HG03139 (cell line): ENCODE measurements around the gene FAM120A.

Source experiments
- ATAC-seq: cut with Tn5 transposase; IDR thresholded peaks from one replicate; pipeline ENCODE4 v1.9.1; 2021; ENCODE audit not compliant: unreplicated experiment

The FAM120A gene

DNA sequence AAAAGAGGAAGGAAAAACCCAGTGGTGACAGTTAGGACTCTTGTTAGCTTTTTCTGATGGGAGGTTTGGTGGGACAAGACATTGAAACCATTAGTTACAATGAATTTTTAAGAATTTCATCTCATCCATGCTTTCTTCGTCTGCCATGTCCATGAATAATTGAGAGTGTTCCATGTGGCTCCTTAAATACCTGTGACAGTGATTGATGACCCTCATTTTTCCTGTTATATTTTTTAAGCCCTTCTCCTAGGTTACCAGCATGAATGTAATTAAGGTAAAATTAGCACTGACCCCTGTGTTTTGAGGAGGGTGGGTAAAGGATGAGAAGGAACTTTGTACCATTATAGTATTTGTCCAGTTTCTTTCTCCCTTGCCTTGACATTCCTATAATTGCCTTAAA lies 101.4 kb downstream of the FAM120A start:
- no peak for ATAC-seq

DNA sequence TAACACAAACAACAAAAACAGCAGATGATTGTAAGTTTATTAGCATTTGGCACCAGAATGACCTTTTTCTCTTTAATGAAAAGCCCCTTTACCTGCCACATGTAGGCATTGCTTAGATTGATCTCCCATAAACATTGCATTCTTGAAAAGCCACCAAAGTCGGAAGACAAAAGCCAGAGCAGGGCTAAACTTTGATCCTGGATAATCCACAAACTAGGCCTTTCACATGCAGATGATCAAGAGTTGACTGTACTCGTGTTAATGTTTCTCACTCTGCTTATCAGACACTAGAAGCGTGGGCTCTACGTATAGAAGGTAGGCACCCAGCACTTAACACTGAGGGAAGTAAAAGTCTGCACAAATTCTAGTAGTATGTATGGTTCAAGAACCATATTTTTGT lies 103.9 kb downstream of the FAM120A start:
- ATAC-seq = no peak

GRCh38 chr9:93557366-93558137 lies 106.1 kb downstream of the FAM120A start:
- ATAC-seq = no peak

- no peak for ATAC-seq
Observed at GRCh38 chr9:93558503-93558902, 107.0 kb downstream of the FAM120A start.

- ATAC-seq = no peak
Observed at GRCh38 chr9:93560991-93561390, 109.5 kb downstream of the FAM120A start.

DNA sequence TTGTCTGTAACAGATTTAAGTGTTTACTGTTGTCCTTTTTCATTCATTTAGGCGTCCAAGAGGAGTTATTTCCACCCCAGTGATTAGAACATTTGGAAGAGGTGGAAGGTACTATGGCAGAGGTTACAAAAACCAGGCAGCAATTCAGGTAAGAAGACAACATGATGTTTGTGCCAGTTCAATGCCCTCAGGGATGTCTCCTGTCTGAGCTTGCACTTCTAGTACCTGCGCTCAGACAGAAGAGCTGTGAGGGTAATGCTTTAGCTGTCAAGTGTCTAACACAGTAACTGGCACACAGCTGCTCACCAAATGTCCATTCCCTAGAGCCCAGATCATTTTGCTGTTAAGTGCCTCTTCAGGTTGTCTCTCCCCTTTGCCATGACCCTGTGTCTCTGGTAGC lies 110.7 kb downstream of the FAM120A start:
- no peak for ATAC-seq

- ATAC-seq = no peak
Observed at GRCh38 chr9:93565089-93565488, 113.6 kb downstream of the FAM120A start.

DNA sequence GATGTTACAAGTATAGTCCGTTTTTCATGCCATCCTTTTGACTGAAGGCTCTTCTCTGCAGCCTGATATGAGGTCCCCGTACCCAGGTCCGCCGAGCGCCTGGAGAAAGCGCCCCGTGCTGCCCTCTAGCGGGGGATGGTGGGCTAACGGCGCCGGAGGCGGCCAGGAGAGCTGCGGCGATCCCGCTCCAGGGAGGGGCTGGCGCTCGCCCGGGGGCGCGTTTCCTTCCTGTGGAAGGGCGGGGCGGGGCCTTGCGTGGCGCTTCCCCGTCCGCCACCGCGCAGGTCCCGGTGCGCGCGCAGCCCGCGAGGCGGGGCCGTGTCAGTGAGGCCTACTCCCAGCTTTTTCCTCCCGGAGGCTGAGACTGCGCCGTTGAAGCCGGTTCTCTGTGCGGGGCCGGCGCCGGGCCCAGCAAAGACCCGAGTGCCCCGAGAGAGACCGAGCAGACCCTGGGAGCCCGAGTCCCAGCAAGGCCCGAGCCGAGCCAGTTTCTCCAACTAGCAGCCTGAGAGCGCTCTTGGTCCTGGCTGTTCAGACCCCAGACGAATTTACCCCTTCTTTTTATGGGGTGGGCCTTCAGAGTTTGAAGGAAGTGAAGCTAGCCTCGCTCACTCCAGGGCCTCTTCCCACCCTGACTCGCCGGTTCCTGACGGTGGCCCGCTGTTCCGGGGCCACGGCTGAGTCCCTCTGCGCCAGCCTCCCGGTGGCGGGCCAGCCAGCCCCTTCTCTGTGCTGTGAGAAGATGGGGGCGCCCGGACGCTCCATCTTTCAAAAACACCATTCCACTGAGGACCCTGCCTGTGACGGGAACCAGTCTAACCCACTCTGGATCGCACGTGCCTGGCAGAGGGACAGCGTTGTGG lies 115.2 kb downstream of the FAM120A start:
- ATAC-seq = peak; percentile 84

DNA sequence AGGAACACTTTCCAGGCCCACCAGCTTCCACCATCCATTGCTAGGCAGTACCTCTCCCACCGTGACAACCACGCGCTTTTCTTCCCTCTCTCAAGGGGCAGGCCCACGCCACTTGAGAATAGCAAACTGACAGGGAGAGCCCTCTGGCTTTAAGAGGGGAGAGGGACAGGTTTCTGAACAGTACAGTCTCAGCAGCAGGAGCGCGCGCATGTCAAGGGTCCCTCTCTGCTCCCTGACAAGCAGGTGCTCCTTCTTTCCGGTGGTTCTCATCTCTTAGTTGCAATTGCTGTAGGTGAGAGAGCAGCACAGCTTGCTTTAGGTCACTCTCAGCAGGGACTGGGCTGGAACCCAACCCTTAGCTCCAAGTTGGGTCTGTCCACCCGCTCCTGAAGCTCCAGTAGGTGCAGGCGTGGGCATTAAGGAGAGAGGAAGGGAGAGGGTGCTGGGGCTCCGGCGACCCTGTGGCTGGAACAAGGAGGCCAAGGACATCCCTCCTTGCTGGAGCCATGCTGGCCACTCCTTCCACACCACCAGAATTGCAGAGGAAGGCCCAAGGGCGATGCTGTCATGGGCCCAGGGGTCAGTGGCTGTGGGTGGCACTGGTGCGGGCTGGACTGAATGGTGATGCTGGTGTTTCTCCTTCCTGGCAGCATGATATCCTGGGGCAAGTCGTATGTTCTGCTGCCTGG lies 115.9 kb downstream of the FAM120A start:
- ATAC-seq = no peak

GRCh38 chr9:93568169-93568568 lies 116.7 kb downstream of the FAM120A start:
- ATAC-seq = no peak

DNA sequence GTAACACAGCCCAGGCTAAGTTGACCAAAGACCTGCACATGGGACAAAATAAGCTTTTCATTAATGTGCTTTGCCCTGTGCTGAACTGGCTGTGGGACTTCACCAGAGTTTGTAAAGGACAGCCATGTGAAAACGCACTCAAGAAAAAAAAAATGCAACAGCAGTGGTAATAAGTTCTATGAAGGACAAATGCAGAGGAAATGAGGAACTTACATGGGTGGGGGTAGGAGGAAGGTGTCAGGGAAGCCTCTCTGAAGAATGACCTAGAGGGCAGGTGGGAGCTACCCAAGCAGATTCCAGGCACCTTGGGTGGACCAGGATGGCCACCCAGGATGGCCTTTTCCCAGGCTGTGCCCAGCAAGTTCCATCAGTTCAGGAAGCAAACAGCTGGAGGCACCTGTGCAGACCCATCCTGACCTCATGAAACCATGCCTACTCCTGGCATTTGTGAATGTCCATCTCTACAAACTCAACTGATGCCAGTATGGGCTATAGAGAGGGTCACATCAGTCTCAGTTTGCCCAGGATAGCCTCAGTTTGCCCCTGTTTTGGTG lies 118.2 kb downstream of the FAM120A start:
- ATAC-seq = no peak

- ATAC-seq = no peak
Observed at GRCh38 chr9:93572221-93572620, 120.7 kb downstream of the FAM120A start.

DNA sequence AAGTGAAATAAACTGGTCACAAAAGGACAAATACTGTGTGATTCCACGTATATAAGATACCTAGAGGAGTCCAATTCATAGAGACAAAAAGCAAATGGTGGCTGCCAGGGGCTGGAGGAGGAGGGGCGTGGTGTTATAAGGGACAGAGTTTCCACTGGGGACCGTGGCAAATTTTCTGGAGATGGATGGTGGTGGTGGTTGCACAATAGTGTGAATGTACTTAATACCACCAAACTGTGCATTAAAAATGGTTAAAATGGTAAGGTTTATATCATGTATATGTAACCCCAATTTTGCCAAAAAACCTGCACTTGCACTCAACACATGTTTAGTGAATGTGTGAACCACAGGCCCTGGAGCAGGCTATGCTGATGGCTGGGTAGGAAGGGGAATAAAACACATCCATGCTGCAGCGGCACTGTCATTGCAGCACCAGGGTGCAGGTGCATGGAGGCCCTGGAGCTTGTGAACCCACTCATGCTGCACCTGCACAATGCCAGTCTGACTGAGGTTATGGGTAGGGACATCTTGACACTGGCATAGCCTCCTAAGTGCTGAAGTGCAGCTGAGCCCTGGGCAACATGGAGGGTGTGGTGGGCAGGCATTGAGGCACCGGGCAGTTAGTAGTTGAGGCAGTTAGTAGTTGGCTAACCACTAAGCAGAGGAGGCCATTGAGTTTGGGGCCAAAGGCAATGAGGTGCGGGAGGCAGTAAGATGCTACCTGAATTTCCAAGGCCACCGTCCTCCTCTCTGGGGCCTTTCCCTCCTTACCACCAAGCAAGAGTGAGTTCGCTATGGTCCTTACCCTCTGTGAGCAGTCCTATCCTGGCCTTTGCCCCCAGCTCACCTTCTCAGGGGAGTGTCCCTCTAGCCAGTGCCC lies 121.4 kb downstream of the FAM120A start:
- ATAC-seq = no peak

GRCh38 chr9:93573516-93573828 lies 122.0 kb downstream of the FAM120A start:
- no peak for ATAC-seq

DNA sequence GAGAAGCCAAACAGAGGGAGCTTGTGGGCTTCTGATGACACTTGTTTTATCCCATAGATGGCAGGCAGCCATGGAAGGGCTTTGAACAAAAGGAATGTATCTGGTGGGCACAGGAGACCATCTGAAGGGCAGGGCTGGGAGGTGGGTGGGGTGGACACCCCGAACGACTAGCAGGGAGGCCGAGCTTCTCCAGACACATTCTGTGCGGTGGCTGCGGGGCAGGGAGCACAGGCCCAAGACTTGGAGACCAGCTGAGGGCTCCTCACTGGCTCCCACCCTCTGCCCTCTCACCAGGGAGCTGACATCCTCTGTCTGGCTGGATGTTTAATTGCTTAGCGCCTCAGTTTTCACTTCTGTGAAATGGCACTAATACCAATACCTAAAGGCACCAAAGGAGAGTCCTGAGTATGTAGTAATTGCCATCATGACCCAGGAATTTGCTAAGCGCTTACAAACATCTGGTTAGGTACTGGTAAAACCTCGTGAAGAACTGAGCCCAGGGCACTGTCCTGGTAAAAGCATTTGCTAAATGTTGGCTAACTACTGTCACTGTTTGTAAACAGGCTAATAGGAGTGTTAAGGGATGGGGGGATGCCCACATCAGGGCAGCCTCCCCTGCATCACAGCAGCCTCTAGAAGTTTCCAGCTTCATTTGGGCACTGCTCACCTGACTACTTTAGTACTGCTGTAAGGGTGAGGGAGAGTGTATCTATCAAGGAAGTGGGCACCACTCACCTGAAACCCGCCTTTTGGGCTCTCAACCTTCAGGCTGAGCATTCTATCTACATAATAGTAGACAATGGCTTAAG lies 122.8 kb downstream of the FAM120A start:
- no peak for ATAC-seq

DNA sequence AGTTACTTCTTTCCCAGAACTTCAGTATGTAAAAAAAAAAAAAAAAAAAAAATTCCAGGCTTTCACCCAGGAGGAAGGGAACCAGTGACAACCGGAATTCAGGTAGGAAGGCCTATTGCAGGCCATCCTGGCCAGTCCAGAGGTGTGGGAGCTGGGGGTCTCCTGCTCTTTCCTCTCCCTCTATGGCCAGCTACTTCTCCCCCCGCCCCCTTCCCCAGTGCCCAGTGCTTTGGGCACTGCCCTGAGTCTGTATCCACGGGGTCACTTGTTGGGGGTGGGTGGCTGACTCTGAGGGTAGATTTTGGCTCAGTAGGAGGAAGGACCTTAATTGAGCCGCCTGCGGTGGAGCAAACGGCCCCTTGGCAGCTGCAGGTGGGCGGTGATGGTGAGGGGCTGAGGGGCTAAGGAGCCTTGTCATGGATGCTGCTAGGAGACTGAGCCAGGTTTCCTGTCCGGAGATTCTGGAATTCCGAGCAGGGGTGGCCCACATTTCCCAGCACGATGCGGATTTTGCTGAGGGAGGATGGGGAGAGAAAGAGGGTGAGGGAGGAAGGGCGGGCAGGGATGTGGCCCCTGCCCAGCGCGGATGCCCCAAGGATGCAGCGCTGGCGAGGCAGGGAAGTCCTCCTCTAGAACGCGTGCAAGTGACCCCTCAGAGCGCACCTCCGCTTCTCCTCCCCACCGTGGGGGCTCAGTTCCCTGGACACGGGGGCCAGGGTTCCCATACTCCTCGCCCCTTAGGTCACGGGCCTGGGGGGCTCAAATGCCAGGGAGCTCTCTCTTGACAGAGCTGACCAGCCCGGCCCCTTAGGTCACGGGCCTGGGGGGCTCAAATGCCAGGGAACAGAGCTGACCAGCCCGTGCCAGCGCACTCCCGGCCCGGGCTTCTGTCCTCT lies 123.7 kb downstream of the FAM120A start:
- ATAC-seq = no peak

GRCh38 chr9:93575796-93576257 lies 124.3 kb downstream of the FAM120A start:
- no peak for ATAC-seq

DNA sequence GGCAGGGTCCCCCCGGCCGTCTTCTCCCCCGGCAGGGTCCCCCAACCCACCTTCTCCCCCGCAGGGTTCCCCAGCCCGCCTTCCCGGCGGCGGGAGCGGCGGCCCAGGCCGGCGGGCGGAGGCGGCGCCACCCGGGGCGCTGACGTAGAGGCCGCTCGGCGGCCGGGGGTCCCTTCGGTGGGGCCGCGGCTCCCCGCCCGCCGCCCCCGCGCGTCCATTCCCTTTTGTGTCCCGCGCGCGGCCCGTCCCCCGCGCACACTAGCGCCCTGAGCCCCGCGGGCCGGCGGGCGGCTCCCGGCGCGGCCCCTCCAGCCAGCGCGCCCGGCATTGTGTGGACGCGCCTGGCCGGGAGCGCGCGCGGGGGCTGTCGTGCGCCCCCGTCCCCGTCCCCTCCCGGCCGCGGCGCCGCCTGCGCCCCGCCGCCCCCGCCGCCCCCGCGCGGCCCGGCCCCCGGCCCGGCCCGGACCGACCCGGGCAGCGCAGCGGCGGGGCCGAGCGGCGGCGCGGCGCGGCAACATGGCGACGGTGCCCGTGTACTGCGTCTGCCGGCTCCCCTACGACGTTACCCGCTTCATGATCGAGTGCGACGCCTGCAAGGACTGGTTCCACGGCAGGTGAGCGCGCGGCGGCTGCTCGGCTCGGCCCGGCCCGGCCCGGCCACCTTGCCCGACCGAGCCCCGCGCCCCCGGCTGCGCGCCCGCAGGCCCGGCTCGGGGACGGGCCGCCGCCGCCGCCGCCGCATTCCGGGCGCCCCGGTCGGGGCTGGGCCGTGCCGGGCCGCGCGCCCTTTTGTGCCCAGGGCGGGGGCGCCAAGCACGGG lies 125.0 kb downstream of the FAM120A start, which contains the start of gene PHF2:
PHF2 (plus strand) TSS at position 327 of the 820 bp plus-strand sequence; CDS start at position 517, 190 bp downstream.
- no peak for ATAC-seq
